WTC11 (cell line): Measurements from ENCODE around the gene INPP5A. TPM values are rescaled to one million over a fixed set of nuclear protein-coding genes. Genes with fewer than 3 reads are reported as not detected.

Source experiments
- ATAC-seq: fragments of 200-7000 bp; cut with Tn5 transposase; 2 replicates; pipeline ENCODE4 v1.10.0; 2021; ENCODE audit warnings: mild to moderate bottlenecking, moderate library complexity
- CTCF ChIA-PET: fragments of 300-600 bp; sonication (Branson Sonifier 250); formaldehyde crosslinking; loops from one replicate; lab custom pipeline; 2021; ENCODE audit warnings: antibody characterized with exemption; lab: Charles Lee
- POLR2A ChIA-PET: fragments of 350-600 bp; sonication (Branson Sonifier 250); formaldehyde crosslinking; loops from one replicate; lab custom pipeline; 2021; ENCODE audit warnings: antibody characterized with exemption; lab: Charles Lee
- DNase-seq: peaks from one replicate; pipeline ENCODE4 v3.0.0; 2021; ENCODE audit warnings: low spot score
- H3K27ac Mint-ChIP-seq: 2 replicates; pipeline ENCODE4 v1.8.0; 2021; ENCODE audit warnings: mixed read lengths
- H3K27me3 Mint-ChIP-seq: 2 replicates; pipeline ENCODE4 v1.8.0; 2021; ENCODE audit warnings: low read depth, mild to moderate bottlenecking, moderate library complexity, mixed read lengths
- H3K36me3 Mint-ChIP-seq: 2 replicates; pipeline ENCODE4 v1.8.0; 2021; ENCODE audit warnings: mixed read lengths
- H3K4me1 Mint-ChIP-seq: 2 replicates; pipeline ENCODE4 v1.8.0; 2022; ENCODE audit warnings: mixed read lengths
- H3K4me3 Mint-ChIP-seq: 2 replicates; pipeline ENCODE4 v1.8.0; 2021; ENCODE audit warnings: mild to moderate bottlenecking, moderate library complexity, mixed read lengths
- H3K9me3 Mint-ChIP-seq: 2 replicates; pipeline ENCODE4 v1.8.0; 2021; ENCODE audit warnings: mixed read lengths
- CBFB ChIP-seq: sonication (generic); formaldehyde crosslinking; IDR thresholded peaks from 2 replicates; pipeline ENCODE4 v1.8.1; 2022; ENCODE audit warnings: mild to moderate bottlenecking, low read depth, missing genetic modification reagents
- ELF4 ChIP-seq: sonication (generic); formaldehyde crosslinking; IDR thresholded peaks from 2 replicates; pipeline ENCODE4 v1.8.1; 2022; ENCODE audit warnings: low read depth, mild to moderate bottlenecking, moderate library complexity, missing genetic modification reagents
- ESRRA ChIP-seq: sonication (generic); formaldehyde crosslinking; IDR thresholded peaks from 2 replicates; pipeline ENCODE4 v1.8.1; 2022; ENCODE audit warnings: mild to moderate bottlenecking, missing genetic modification reagents, borderline replicate concordance
- GABPB1 ChIP-seq: sonication (generic); formaldehyde crosslinking; IDR thresholded peaks from 2 replicates; pipeline ENCODE4 v1.8.1; 2023; ENCODE audit warnings: mild to moderate bottlenecking, missing genetic modification reagents
- IRF2 ChIP-seq: sonication (generic); formaldehyde crosslinking; IDR thresholded peaks from 2 replicates; pipeline ENCODE4 v1.8.0; 2022; ENCODE audit warnings: low read depth, missing genetic modification reagents, borderline replicate concordance
- JUN ChIP-seq: sonication (generic); formaldehyde crosslinking; IDR thresholded peaks from 2 replicates; pipeline ENCODE4 v1.8.0; 2023; ENCODE audit warnings: mild to moderate bottlenecking, missing genetic modification reagents
- MLX ChIP-seq: sonication (generic); formaldehyde crosslinking; IDR thresholded peaks from 2 replicates; pipeline ENCODE4 v1.8.1; 2023; ENCODE audit warnings: mild to moderate bottlenecking, missing genetic modification reagents, moderate library complexity
- MXD4 ChIP-seq: fragments of 250-450 bp; sonication (Bioruptor Pico); IDR thresholded peaks from 2 replicates; pipeline ENCODE4 v1.8.0; 2021; ENCODE audit warnings: mild to moderate bottlenecking, moderate library complexity, borderline replicate concordance
- PRDM15 ChIP-seq: sonication (generic); formaldehyde crosslinking; IDR thresholded peaks from 2 replicates; pipeline ENCODE4 v1.8.0; 2022; ENCODE audit warnings: missing genetic modification reagents
- PRRX2 ChIP-seq: fragments of 250-450 bp; sonication (Bioruptor Pico); IDR thresholded peaks from 2 replicates; pipeline ENCODE4 v1.8.0; 2021; ENCODE audit warnings: mild to moderate bottlenecking
- RELA ChIP-seq: sonication (generic); formaldehyde crosslinking; IDR thresholded peaks from 2 replicates; pipeline ENCODE4 v1.8.1; 2022; ENCODE audit warnings: missing genetic modification reagents, mild to moderate bottlenecking, borderline replicate concordance
- SOX15 ChIP-seq: fragments of 250-450 bp; sonication (Bioruptor Pico); IDR thresholded peaks from 2 replicates; pipeline ENCODE4 v1.9.0; 2021; ENCODE audit warnings: mild to moderate bottlenecking
- ZNF232 ChIP-seq: sonication (generic); formaldehyde crosslinking; IDR thresholded peaks from 2 replicates; pipeline ENCODE4 v1.8.0; 2022; ENCODE audit warnings: mild to moderate bottlenecking, missing genetic modification reagents
- ZNF396 ChIP-seq: fragments of 250-450 bp; sonication (Bioruptor Pico); IDR thresholded peaks from 2 replicates; pipeline ENCODE4 v1.8.0; 2021; ENCODE audit warnings: mild to moderate bottlenecking, moderate library complexity, borderline replicate concordance
- ZSCAN18 ChIP-seq: fragments of 250-450 bp; sonication (Bioruptor Pico); IDR thresholded peaks from 2 replicates; pipeline ENCODE4 v2.1.2; 2022; ENCODE audit warnings: mild to moderate bottlenecking, moderate library complexity
- total RNA-seq: library from RNA; stranded (reverse); gene quantifications from 3 replicates; pipeline ENCODE4 v1.2.3, GENCODE V29; 2021
- TF ChIP-seq, protein P1 (sequence below): sonication (generic); formaldehyde crosslinking; IDR thresholded peaks from 2 replicates; pipeline ENCODE4 v1.8.1; 2023; ENCODE audit warnings: mild to moderate bottlenecking, missing genetic modification reagents, moderate library complexity
- TF ChIP-seq, protein P2 (sequence below): sonication (generic); formaldehyde crosslinking; IDR thresholded peaks from 2 replicates; pipeline ENCODE4 v1.8.0; 2022; ENCODE audit warnings: mild to moderate bottlenecking, missing genetic modification reagents
- TF ChIP-seq, protein P3 (sequence below): fragments of 250-450 bp; sonication (Bioruptor Pico); IDR thresholded peaks from 2 replicates; pipeline ENCODE4 v1.9.0; 2021; ENCODE audit warnings: mild to moderate bottlenecking
- TF ChIP-seq, protein P4 (sequence below): sonication (generic); formaldehyde crosslinking; IDR thresholded peaks from 2 replicates; pipeline ENCODE4 v1.8.0; 2023; ENCODE audit warnings: missing genetic modification reagents, mild to moderate bottlenecking, borderline replicate concordance

INPP5A gene
- total RNA-seq, 1 experiment from 2014 or later: 22.1 TPM

GRCh38 chr10:132806110-132806509 is 268.5 kb downstream of the INPP5A start:
- Mint-ChIP-seq H3K36me3 (0 out of 2 replicates have a peak, but pooled peaks cover 4% of the 10 kb centered on the region), H3K27me3 (no peaks in the 10 kb centered on the region), H3K27ac (no peak overlapping the region), H3K4me1 (no peaks in the 10 kb centered on the region), H3K9me3 (0 out of 2 replicates have a peak, but pooled peaks cover 4% of the 10 kb centered on the region), H3K4me3 (no peak overlapping the region)
- ChIA-PET CTCF (no interaction called here), POLR2A (no interaction called here)
- TF ChIP-seq MXD4: no peak
- TF ChIP-seq ZNF232 (CRISPR knock-in tag): no peak
- no peak for TF ChIP-seq RELA (CRISPR knock-in tag)
- no peak for TF ChIP-seq IRF2 (CRISPR knock-in tag)
- no peak for TF ChIP-seq ELF4 (CRISPR knock-in tag)
- no peak for TF ChIP-seq SOX15 (CRISPR knock-in tag)
- ATAC-seq: no peak
- DNase-seq: no peak

DNA sequence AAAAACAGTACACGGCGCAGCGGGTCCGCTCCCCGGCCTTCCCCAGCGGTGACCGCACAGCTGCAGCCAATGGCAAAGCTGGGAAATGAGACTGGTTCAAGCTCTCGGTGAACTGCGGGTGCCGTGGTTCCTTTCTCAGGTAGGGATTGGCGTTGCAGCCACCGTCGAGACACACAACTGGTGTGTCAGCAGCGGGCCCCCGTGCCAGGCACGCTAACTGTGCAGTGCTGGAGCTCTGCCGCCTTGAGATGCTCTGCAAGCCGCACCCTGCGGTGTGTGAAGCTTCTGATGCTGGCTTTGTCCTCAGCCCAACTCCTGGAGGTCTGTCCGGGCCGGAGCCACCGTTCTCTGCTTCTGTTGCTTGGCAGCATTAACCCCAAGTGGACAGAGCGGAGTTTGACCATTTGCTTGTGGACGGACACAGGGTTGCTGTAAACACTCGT is 269.0 kb downstream of the INPP5A start:
- ChIA-PET CTCF (no interaction called here), POLR2A (no interaction called here)
- H3K27me3 Mint-ChIP-seq: no peaks in the 10 kb centered on the region
- ATAC-seq (no peak), DNase-seq (no peak)
- H3K4me1 Mint-ChIP-seq: no peaks in the 10 kb centered on the region
- H3K27ac Mint-ChIP-seq: no peak overlapping the region
- 0 out of 2 replicates have a peak, but pooled peaks cover 4% of the 10 kb centered on the region for H3K36me3 Mint-ChIP-seq
- H3K9me3 Mint-ChIP-seq: 0 out of 2 replicates have a peak, but pooled peaks cover 4% of the 10 kb centered on the region
- no peak overlapping the region for H3K4me3 Mint-ChIP-seq
- no peak for TF ChIP-seq IRF2 (CRISPR knock-in tag)
- no peak for TF ChIP-seq JUN
- no peak for TF ChIP-seq GABPB1 (CRISPR knock-in tag)
- no peak for TF ChIP-seq ESRRA (CRISPR knock-in tag)
- TF ChIP-seq, protein P1, sequence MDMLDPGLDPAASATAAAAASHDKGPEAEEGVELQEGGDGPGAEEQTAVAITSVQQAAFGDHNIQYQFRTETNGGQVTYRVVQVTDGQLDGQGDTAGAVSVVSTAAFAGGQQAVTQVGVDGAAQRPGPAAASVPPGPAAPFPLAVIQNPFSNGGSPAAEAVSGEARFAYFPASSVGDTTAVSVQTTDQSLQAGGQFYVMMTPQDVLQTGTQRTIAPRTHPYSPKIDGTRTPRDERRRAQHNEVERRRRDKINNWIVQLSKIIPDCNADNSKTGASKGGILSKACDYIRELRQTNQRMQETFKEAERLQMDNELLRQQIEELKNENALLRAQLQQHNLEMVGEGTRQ (CRISPR knock-in tag): no peak
- no peak for TF ChIP-seq CBFB (CRISPR knock-in tag)
- TF ChIP-seq, protein P2, sequence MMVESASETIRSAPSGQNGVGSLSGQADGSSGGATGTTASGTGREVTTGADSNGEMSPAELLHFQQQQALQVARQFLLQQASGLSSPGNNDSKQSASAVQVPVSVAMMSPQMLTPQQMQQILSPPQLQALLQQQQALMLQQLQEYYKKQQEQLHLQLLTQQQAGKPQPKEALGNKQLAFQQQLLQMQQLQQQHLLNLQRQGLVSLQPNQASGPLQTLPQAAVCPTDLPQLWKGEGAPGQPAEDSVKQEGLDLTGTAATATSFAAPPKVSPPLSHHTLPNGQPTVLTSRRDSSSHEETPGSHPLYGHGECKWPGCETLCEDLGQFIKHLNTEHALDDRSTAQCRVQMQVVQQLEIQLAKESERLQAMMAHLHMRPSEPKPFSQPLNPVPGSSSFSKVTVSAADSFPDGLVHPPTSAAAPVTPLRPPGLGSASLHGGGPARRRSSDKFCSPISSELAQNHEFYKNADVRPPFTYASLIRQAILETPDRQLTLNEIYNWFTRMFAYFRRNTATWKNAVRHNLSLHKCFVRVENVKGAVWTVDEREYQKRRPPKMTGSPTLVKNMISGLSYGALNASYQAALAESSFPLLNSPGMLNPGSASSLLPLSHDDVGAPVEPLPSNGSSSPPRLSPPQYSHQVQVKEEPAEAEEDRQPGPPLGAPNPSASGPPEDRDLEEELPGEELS (CRISPR knock-in tag): no peak
- no peak for TF ChIP-seq PRRX2
- TF ChIP-seq ELF4 (CRISPR knock-in tag): no peak
- TF ChIP-seq, protein P3, sequence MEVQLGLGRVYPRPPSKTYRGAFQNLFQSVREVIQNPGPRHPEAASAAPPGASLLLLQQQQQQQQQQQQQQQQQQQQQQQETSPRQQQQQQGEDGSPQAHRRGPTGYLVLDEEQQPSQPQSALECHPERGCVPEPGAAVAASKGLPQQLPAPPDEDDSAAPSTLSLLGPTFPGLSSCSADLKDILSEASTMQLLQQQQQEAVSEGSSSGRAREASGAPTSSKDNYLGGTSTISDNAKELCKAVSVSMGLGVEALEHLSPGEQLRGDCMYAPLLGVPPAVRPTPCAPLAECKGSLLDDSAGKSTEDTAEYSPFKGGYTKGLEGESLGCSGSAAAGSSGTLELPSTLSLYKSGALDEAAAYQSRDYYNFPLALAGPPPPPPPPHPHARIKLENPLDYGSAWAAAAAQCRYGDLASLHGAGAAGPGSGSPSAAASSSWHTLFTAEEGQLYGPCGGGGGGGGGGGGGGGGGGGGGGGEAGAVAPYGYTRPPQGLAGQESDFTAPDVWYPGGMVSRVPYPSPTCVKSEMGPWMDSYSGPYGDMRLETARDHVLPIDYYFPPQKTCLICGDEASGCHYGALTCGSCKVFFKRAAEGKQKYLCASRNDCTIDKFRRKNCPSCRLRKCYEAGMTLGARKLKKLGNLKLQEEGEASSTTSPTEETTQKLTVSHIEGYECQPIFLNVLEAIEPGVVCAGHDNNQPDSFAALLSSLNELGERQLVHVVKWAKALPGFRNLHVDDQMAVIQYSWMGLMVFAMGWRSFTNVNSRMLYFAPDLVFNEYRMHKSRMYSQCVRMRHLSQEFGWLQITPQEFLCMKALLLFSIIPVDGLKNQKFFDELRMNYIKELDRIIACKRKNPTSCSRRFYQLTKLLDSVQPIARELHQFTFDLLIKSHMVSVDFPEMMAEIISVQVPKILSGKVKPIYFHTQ (CRISPR knock-in tag): no peak
- no peak for TF ChIP-seq PRDM15 (CRISPR knock-in tag)
- TF ChIP-seq, protein P4, sequence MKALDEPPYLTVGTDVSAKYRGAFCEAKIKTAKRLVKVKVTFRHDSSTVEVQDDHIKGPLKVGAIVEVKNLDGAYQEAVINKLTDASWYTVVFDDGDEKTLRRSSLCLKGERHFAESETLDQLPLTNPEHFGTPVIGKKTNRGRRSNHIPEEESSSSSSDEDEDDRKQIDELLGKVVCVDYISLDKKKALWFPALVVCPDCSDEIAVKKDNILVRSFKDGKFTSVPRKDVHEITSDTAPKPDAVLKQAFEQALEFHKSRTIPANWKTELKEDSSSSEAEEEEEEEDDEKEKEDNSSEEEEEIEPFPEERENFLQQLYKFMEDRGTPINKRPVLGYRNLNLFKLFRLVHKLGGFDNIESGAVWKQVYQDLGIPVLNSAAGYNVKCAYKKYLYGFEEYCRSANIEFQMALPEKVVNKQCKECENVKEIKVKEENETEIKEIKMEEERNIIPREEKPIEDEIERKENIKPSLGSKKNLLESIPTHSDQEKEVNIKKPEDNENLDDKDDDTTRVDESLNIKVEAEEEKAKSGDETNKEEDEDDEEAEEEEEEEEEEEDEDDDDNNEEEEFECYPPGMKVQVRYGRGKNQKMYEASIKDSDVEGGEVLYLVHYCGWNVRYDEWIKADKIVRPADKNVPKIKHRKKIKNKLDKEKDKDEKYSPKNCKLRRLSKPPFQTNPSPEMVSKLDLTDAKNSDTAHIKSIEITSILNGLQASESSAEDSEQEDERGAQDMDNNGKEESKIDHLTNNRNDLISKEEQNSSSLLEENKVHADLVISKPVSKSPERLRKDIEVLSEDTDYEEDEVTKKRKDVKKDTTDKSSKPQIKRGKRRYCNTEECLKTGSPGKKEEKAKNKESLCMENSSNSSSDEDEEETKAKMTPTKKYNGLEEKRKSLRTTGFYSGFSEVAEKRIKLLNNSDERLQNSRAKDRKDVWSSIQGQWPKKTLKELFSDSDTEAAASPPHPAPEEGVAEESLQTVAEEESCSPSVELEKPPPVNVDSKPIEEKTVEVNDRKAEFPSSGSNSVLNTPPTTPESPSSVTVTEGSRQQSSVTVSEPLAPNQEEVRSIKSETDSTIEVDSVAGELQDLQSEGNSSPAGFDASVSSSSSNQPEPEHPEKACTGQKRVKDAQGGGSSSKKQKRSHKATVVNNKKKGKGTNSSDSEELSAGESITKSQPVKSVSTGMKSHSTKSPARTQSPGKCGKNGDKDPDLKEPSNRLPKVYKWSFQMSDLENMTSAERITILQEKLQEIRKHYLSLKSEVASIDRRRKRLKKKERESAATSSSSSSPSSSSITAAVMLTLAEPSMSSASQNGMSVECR: no peak
- TF ChIP-seq ZSCAN18 (CRISPR knock-in tag): no peak
- TF ChIP-seq MLX (CRISPR knock-in tag): no peak
- no peak for TF ChIP-seq ZNF396
